HepG2 (cell line): Measurements from ENCODE around the gene CD48. TPM values are rescaled to one million over a fixed set of nuclear protein-coding genes. Genes with fewer than 3 reads are reported as not detected.

Source experiments
- ATAC-seq: fragments of 200-7000 bp; cut with Tn5 transposase; 3 replicates; pipeline ENCODE4 v1.9.1; 2020; ENCODE audit warnings: mild to moderate bottlenecking, moderate library complexity
- BruUV-seq: library from RNA; stranded (reverse); fragments of 400-500 nt; replicated peaks from 2 replicates; lab custom pipeline; 2021; lab: Mats Ljungman, UMichigan
- CTCF ChIA-PET: fragments of 300-600 bp; formaldehyde crosslinking; extraction: SDS; loops from one replicate; lab custom pipeline; 2021; ENCODE audit warnings: low total read pairs, inconsistent platforms, low intra/inter-chr PET ratio; lab: Yijun Ruan, JAX
- POLR2A ChIA-PET: fragments of 350-600 bp; sonication (Branson Sonifier 250); formaldehyde crosslinking; loops from one replicate; lab custom pipeline; 2020; ENCODE audit warnings: antibody characterized with exemption, inconsistent platforms; lab: Yijun Ruan, JAX
- DNase-seq: peaks from one replicate; pipeline ENCODE4 v3.0.0-alpha.2; 2015; ENCODE audit warnings: low spot score
- FAIRE-seq: peaks from 3 replicates; lab custom pipeline; 2011; peaks lifted over from hg19 to GRCh38; lab: Jason Lieb, UNC
- H2AFZ ChIP-seq: one replicate; pipeline ENCODE4 v1.6.1; 2011; ENCODE audit warnings: low read length, inconsistent platforms
- H3K27ac ChIP-seq: fragments of 300-600 bp; 3 replicates; pipeline ENCODE4 v1.8.0; 2011; ENCODE audit warnings: mixed run types, mild to moderate bottlenecking, mixed read lengths, low read length, inconsistent platforms; ENCODE audit not compliant: insufficient read depth; ENCODE audit errors: extremely low read length
- H3K27me3 ChIP-seq, 2 experiments: fragments of 200-600 bp in 1 of 2; 2 replicates in 1 of 2; 3 replicates in 1 of 2; pipeline versions ENCODE4 v1.6.0 to v1.8.0; 2011; ENCODE audit warnings: low read length in 2 of 2, mild to moderate bottlenecking in 2 of 2, moderate library complexity in 2 of 2, inconsistent platforms in 1 of 2; ENCODE audit not compliant: insufficient read depth in 2 of 2, control insufficient read depth in 1 of 2
- H3K36me3 ChIP-seq, 2 experiments: fragments of 200-600 bp in 1 of 2; replicated peaks in 1 of 2; 2 replicates in 1 of 2; 3 replicates in 1 of 2; pipeline versions ENCODE4 v1.5.1 to v1.8.0; 2011; ENCODE audit warnings: low read length in 2 of 2, inconsistent platforms in 1 of 2; ENCODE audit not compliant: insufficient read depth in 2 of 2, control insufficient read depth in 1 of 2
- H3K4me1 ChIP-seq: 2 replicates; pipeline ENCODE4 v1.5.1; 2012; ENCODE audit warnings: low read length, inconsistent platforms; ENCODE audit not compliant: insufficient read depth
- H3K4me2 ChIP-seq: 2 replicates; pipeline ENCODE4 v1.6.0; 2011; ENCODE audit warnings: low read depth, low read length, inconsistent platforms
- H3K4me3 ChIP-seq, 3 experiments: fragments of 200-600 bp in 1 of 3; sonication (generic), shearing (Covaris generic) in 1 of 3; replicated peaks in 1 of 3; 2 replicates each; pipeline ENCODE4 v1.5.1; 2011 to 2016; ENCODE audit warnings: low read length in 3 of 3, inconsistent platforms in 2 of 3, low read depth in 2 of 3, mild to moderate bottlenecking in 2 of 3, control low read depth in 1 of 3, mixed read lengths in 1 of 3; ENCODE audit not compliant: insufficient read depth in 1 of 3
- H3K79me2 ChIP-seq: one replicate; pipeline ENCODE4 v1.6.1; 2011; ENCODE audit warnings: low read length, inconsistent platforms; ENCODE audit not compliant: insufficient read depth
- H3K9ac ChIP-seq: 2 replicates; pipeline ENCODE4 v1.6.0; 2011; ENCODE audit warnings: mild to moderate bottlenecking, low read depth, low read length, inconsistent platforms; ENCODE audit not compliant: insufficient read depth
- H3K9me3 ChIP-seq: 2 replicates; pipeline ENCODE4 v1.5.1; 2012; ENCODE audit warnings: mild to moderate bottlenecking, low read length
- H4K20me1 ChIP-seq: 2 replicates; pipeline ENCODE4 v1.6.0; 2011; ENCODE audit warnings: inconsistent platforms, mild to moderate bottlenecking, low read length, moderate library complexity; ENCODE audit not compliant: insufficient read depth
- ATF7-NPFF ChIP-seq: sonication (generic); formaldehyde crosslinking; IDR thresholded peaks from 2 replicates; pipeline ENCODE4 v1.8.1; 2023; ENCODE audit warnings: mild to moderate bottlenecking, low read depth, missing genetic modification reagents, moderate library complexity
- CEBPB ChIP-seq: IDR thresholded peaks from 2 replicates; pipeline ENCODE4 v1.6.1; 2011; ENCODE audit warnings: low read depth, low read length, improper control_type of control experiment, borderline replicate concordance
- E2F5 ChIP-seq: sonication (generic); formaldehyde crosslinking; conservative IDR thresholded peaks from 2 replicates; pipeline ENCODE4 v1.4.0; 2020; ENCODE audit warnings: missing genetic modification reagents
- HMGXB3 ChIP-seq: sonication (generic); formaldehyde crosslinking; IDR thresholded peaks from 2 replicates; pipeline ENCODE4 v1.4.0; 2020; ENCODE audit warnings: missing genetic modification reagents, borderline replicate concordance
- MED1 ChIP-seq: sonication (generic); formaldehyde crosslinking; IDR thresholded peaks from 2 replicates; pipeline ENCODE4 v1.4.0; 2020; ENCODE audit warnings: missing genetic modification reagents
- NCOA2 ChIP-seq: sonication (generic); formaldehyde crosslinking; IDR thresholded peaks from 2 replicates; pipeline ENCODE4 v1.8.0; 2022; ENCODE audit warnings: inconsistent platforms
- RBM22 ChIP-seq: fragments of 200-400 bp; formaldehyde crosslinking; optimal IDR thresholded peaks from 2 replicates; pipeline ENCODE3; 2017; ENCODE audit warnings: mild to moderate bottlenecking, low read length, moderate library complexity
- RFX1 ChIP-seq: fragments of 450-650 bp; IDR thresholded peaks from 2 replicates; pipeline ENCODE4 v1.6.1; 2017
- SKI ChIP-seq: fragments of 450-650 bp; IDR thresholded peaks from one replicate; pipeline ENCODE4 v1.6.1; 2018; ENCODE audit warnings: mild to moderate bottlenecking; ENCODE audit not compliant: partially characterized antibody
- SOX13 ChIP-seq, 3 experiments: fragments of 450-650 bp in 1 of 3; sonication (generic) in 1 of 3; formaldehyde crosslinking in 1 of 3; IDR thresholded peaks in 2 of 3; conservative IDR thresholded peaks in 1 of 3; 2 replicates each; pipeline versions ENCODE4 v1.5.0 to v1.6.1; 2016 to 2020; ENCODE audit warnings: antibody characterized with exemption in 1 of 3, mild to moderate bottlenecking in 1 of 3, missing compliant biosample characterization in 1 of 3, missing genetic modification reagents in 1 of 3, moderate library complexity in 1 of 3
- SRF ChIP-seq: IDR thresholded peaks from 2 replicates; pipeline ENCODE4 v1.6.1; 2011; ENCODE audit warnings: mild to moderate bottlenecking, low read depth, low read length, moderate library complexity
- TBP ChIP-seq: sonication (generic); formaldehyde crosslinking; IDR thresholded peaks from 2 replicates; pipeline ENCODE4 v1.5.0; 2020; ENCODE audit warnings: missing genetic modification reagents
- ZNF3 ChIP-seq: IDR thresholded peaks from 2 replicates; pipeline ENCODE4 v1.7.0; 2017; ENCODE audit warnings: inconsistent platforms
- ZNF614 ChIP-seq: IDR thresholded peaks from 2 replicates; pipeline ENCODE4 v1.6.1; 2018; ENCODE audit warnings: missing biosample characterization, missing genetic modification reagents, inconsistent platforms, borderline replicate concordance
- ZNF619 ChIP-seq: sonication (generic); formaldehyde crosslinking; IDR thresholded peaks from 2 replicates; pipeline ENCODE4 v1.4.0; 2020; ENCODE audit warnings: mild to moderate bottlenecking, missing genetic modification reagents
- ZNF691 ChIP-seq: sonication (generic); formaldehyde crosslinking; IDR thresholded peaks from 2 replicates; pipeline ENCODE4 v1.4.0; 2020; ENCODE audit warnings: missing genetic modification reagents, low read depth, mild to moderate bottlenecking, borderline replicate concordance
- ZNF713 ChIP-seq: sonication (generic); formaldehyde crosslinking; IDR thresholded peaks from 2 replicates; pipeline ENCODE4 v1.4.0; 2020; ENCODE audit warnings: mild to moderate bottlenecking, missing genetic modification reagents
- ZNF746 ChIP-seq: sonication (generic); formaldehyde crosslinking; IDR thresholded peaks from 2 replicates; pipeline ENCODE4 v1.8.0; 2022; ENCODE audit warnings: mild to moderate bottlenecking, missing genetic modification reagents
- ZZZ3 ChIP-seq: sonication (generic); formaldehyde crosslinking; IDR thresholded peaks from 2 replicates; pipeline ENCODE4 v1.4.0; 2020; ENCODE audit warnings: missing genetic modification reagents, mild to moderate bottlenecking, borderline replicate concordance
- WGBS: methylation state at CpG from one replicate; pipeline ENCODE4 v1.1.6; 2017; ENCODE audit warnings: low lambda C conversion rate; 5-methylcytosine and 5-hydroxymethylcytosine counted together
- in situ Hi-C: cut with HindIII; loops from 2 replicates; pipeline ENCODE4 v1.10.0; 2017; ENCODE audit warnings: low pct_unique_long_range_greater_than_20kb; ENCODE audit not compliant: extremely low pct_ligation_motif_present
- intact Hi-C: fragments of 100-400 bp; cut with micrococcal nuclease; formaldehyde crosslinking; loops from one replicate; pipeline ENCODE4 v1.10.0; 2022; ENCODE audit not compliant: unreplicated experiment
- polyA plus RNA-seq, 8 experiments: library from polyadenylated mRNA; depleted of rRNA in 3 of 8; stranded (reverse) in 7 of 8; unstranded in 1 of 8; fragments of >200 nt; fragmentation: Illumina TruSeq in 4 of 8; extraction: Trizol in 4 of 8; gene quantifications; 2 replicates each; pipeline versions ENCODE4 v1.2.1 to v1.2.3, GENCODE V29; 2011 to 2016; ENCODE audit warnings: low read depth in 4 of 8, missing spikeins in 1 of 8, mixed read lengths in 1 of 8; ENCODE audit not compliant: insufficient read depth in 1 of 8
- total RNA-seq, 5 experiments: library from RNA; depleted of rRNA; stranded (reverse); fragments of >200 nt; fragmentation: Illumina TruSeq; extraction: Trizol; gene quantifications; 2 replicates each; pipeline ENCODE4 v1.2.3, GENCODE V29; 2016; ENCODE audit warnings: low read depth in 1 of 5

CD48 gene
- total and polyA plus RNA-seq, 2 of the 13 experiments (the other 11 are each of a cell fraction or from before 2014, with no cell fraction given), result not detected

- no peak for TF ChIP-seq ZNF691
- TF ChIP-seq E2F5, result no peak
- no peak for TF ChIP-seq MED1 (CRISPR knock-in tag)
- no peak for TF ChIP-seq SRF
- TF ChIP-seq ATF7-NPFF (CRISPR knock-in tag), result no peak
- no peak for TF ChIP-seq ZNF713 (CRISPR knock-in tag)
- no peak for TF ChIP-seq NCOA2
- TF ChIP-seq ZZZ3 (CRISPR knock-in tag), result no peak
- no peak for TF ChIP-seq SOX13 (IDR thresholded peaks at IDR 0.05)
- no peak for TF ChIP-seq SOX13 (CRISPR knock-in tag; conservative IDR thresholded peaks at IDR 0.05 in 1 of 2, IDR thresholded peaks at IDR 0.05 in 1 of 2)
- no peak for TF ChIP-seq ZNF614
These were observed 26.4 kb downstream of the CD48 start (continued) for GRCh38 chr1:160685266-160685665.

GRCh38 chr1:160682983-160683865, 28.4 kb downstream of the CD48 start:
- Histone ChIP-seq H3K4me2 (no peak overlapping the region), H3K4me1 (no peaks in the 10 kb centered on the region), H2AFZ (no peak overlapping the region), H3K27ac (no peak overlapping the region), H4K20me1 (no peaks in the 10 kb centered on the region), H3K4me3 (no peak overlapping the region), H3K27me3 (peaks cover 0 to 5% of the 10 kb centered on the region in 2 experiments; a peak in 1 of 5 replicates), H3K9ac (no peak overlapping the region), H3K79me2 (no peaks in the 10 kb centered on the region), H3K36me3 (no peaks in the 10 kb centered on the region), H3K9me3 (no peaks in the 10 kb centered on the region)
- DNase-seq (no peak), FAIRE-seq (no peak), ATAC-seq (no peak)
- intact Hi-C loops, result no loop called here
- WGBS, result 24% methylated on average over 4 of the region's 4 CpGs
- CTCF ChIA-PET, result no interaction called here
- POLR2A ChIA-PET, result no interaction called here
- in situ Hi-C loops, result no loop called here
- BruUV-seq, result no TSS peak
- TF ChIP-seq ZNF746 (CRISPR knock-in tag), result no peak
- TF ChIP-seq ZNF3, result no peak
- TF ChIP-seq SKI, result no peak
- no peak for TF ChIP-seq RFX1
- TF ChIP-seq TBP (CRISPR knock-in tag), result no peak
- no peak for TF ChIP-seq CEBPB
- no peak for TF ChIP-seq RBM22
- no peak for TF ChIP-seq HMGXB3
- no peak for TF ChIP-seq ZNF619 (CRISPR knock-in tag)
